HG03575 (cell line): ENCODE measurements around the gene CFAP46.
"Not testable (repeated sequence)": the region's sequence is repeated elsewhere in the genome, so short reads cannot be mapped to it uniquely, and the experiment has no call there.

ENCODE experiments used
- ATAC-seq: cut with Tn5 transposase; IDR thresholded peaks from one replicate; pipeline ENCODE4 v1.9.1; 2021; ENCODE audit not compliant: unreplicated experiment, insufficient number of reproducible peaks, low FRiP score; ENCODE audit errors: extremely low read depth

Gene CFAP46

DNA sequence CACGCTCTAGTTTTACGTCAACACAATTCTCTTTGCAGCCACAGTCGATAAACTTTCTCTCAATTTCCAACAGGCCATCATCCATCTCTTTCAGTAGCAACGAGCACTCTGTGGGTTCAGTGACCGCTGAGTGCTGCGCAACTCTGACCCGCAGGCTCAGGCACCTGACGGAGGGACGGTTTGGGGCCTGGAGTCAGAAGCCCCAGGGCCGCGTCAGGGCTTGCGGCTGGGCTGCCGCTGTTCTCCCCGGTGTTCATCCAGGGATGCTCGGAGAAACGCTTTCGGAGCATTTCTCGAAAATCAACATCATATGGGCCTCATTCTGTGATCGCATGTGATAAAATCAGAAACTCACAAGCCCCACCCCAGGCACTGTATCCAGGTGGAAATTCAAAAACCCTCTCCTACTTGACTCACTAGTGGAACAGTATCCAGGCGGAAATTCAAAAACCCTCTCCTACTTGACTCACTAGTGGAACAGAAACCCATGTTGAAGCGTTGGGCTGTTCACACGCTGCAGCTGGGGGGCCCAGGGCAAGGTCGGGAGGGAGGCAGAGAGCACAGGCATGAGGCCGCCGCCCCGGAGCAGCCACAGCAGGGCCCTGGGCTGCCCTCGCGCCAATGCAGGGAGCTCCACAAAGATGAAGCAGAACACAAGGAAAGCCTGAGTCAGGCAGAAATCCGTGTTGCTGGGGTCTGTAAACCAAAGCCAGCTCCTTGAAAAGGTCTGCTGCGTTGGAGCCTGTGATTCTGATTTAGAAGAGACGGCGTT, 83.1 kb downstream of the CFAP46 start:
- ATAC-seq, result no peak

DNA sequence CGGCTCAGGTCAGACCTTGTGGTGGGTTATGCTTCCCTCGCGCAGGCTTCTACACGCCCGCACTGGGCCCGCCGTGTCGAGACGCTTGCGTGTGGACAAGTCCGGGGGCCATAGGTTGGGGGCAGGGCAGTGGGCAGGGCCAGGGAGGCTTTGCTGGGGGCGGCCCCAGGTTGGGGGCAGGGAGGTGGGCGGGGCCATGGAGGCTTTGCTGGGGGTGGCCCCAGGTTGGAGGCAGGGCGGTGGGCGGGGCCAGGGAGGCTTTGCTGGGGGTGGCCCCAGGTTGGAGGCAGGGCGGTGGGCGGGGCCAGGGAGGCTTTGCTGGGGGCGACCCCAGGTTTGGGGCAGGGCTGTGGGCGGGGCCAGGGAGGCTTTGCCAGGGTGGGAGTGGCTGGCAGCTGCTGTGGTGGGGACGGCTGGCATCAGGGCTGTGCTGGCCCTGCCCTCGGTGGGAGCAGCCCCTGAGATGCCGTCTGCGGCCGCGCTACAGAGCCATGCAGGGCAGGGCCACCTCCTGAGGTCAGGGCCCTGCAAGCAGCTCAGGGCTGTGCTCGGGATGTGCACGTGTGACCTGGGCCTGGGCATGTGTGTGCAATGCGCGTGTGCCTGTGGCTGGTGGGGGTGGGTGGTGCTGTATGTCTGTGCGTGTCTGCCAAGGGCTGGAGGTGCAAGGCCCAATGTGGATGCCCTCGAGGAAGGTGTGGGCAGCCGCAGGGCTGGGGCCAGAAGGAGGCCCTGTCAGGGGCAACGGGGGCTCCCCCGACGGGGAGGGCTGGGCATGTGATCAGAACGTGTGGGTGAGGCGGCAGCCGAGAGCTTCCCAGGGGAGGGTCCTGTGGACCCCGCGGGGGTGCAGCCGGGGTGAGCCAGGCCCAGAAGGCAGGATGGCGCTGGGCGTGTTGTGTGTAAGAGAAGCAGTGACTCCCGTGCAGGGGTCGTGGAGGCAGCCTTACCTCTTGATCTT, 84.0 kb downstream of the CFAP46 start:
- ATAC-seq, result no peak

GRCh38 chr10:132856869-132857524, 85.4 kb downstream of the CFAP46 start:
- no peak for ATAC-seq

DNA sequence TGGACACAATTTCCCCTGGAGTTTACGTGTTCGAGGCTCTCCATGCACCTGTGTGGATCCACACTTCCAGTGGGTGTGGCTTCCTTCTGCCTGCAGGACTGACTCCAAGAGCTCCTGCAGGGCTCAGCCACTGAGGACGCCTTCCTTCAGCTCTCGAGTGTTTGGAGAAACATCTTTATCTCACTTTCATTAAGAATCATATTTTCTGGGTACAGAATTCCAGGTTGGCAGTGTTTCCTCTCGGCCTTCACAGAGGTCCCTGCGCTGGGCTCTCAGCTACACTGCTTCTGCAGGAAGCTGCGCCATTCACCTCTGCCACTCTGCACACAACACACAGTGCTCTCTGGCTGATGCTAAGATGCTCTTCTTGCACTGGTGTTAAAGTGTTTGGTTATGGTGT, 86.5 kb downstream of the CFAP46 start:
- no peak for ATAC-seq

DNA sequence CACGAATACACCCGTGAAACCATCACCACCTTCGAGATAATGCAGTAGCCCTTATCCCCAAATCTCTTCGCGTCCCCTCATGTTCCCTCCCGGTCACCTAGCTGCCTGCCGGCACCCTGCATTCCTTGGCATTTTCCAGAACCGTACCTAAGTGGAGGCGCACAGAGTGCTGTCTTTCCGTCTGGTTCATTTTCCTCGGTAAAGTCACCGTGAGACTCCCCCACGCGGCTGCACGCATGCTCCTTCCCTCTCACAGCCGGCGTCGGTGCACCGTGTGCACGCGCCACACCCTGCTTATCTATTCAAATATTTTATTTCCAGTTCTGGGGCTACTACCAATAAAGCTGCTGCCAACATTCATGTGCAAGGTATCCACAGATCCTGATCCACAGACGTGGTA, 90.9 kb downstream of the CFAP46 start:
- no peak for ATAC-seq

GRCh38 chr10:132850896-132851295, 91.5 kb downstream of the CFAP46 start:
- no peak for ATAC-seq

- no peak for ATAC-seq
Measured at GRCh38 chr10:132850246-132850645, 92.1 kb downstream of the CFAP46 start.

DNA sequence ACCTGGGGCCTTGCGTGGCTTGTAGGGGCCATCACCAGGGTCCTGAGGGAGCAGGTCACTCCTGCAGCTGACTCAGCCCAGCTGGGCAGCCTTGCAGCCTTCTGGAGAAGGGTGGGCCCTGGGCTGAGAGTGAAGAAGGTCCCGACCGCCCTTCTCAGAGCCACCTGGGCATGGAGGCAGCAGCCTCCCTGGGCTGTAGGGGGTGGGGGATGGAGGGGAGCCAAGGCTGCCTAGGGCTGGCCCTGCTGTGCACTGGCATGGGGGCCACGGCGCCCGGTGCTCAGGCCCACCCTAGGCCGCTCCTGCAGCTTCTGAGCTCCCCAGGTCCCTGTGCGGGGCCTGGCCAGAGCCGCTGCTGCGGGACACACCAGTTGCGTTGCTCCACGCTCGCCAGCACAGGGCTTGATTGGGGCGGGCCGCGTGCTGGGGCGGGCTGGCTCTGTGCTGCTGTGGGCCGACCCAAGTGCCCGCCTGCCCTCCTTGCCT, 92.8 kb downstream of the CFAP46 start:
- ATAC-seq, result no peak

- ATAC-seq, result no peak
Measured at GRCh38 chr10:132848951-132849545, 93.3 kb downstream of the CFAP46 start.

GRCh38 chr10:132848291-132848701, 94.1 kb downstream of the CFAP46 start:
- no peak for ATAC-seq

DNA sequence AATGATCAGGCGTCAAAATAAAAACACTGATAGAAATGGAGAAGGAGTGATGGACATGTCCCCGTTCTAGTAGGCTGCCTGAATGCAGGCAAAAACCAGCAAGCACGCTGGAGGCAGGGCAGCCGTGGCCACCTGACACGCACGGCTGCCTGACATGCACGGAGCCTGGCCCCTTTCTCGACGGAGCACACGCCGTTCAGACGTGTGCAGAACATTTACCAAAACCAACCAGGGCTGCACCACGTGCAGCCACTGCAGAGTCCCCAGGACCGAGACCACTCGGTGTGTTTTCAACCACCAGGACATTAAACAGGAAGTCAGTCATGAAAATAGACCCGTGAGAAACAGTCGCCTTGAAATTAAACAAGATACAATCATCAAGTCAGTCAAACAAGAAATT, 94.5 kb downstream of the CFAP46 start:
- no peak for ATAC-seq

DNA sequence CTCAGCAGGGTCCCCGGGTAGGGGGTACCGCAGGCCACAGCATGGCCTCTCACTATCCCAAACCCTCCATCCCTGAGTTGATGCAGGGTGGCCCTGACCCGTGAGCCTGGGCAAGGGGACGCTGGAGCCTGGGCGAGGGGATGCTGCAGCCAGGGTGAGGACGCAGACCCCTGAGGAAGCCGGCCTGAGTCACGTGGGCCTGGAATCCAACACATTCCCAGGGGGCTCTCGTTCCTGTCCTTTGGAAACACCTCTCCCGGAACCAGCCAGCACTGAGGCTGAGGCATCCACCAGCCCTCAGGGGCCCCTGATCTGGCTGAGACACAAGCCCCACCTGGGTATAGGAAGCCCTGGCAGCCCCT, 95.0 kb downstream of the CFAP46 start:
- ATAC-seq, result no peak

GRCh38 chr10:132846631-132847415, 95.5 kb downstream of the CFAP46 start:
- no peak for ATAC-seq

DNA sequence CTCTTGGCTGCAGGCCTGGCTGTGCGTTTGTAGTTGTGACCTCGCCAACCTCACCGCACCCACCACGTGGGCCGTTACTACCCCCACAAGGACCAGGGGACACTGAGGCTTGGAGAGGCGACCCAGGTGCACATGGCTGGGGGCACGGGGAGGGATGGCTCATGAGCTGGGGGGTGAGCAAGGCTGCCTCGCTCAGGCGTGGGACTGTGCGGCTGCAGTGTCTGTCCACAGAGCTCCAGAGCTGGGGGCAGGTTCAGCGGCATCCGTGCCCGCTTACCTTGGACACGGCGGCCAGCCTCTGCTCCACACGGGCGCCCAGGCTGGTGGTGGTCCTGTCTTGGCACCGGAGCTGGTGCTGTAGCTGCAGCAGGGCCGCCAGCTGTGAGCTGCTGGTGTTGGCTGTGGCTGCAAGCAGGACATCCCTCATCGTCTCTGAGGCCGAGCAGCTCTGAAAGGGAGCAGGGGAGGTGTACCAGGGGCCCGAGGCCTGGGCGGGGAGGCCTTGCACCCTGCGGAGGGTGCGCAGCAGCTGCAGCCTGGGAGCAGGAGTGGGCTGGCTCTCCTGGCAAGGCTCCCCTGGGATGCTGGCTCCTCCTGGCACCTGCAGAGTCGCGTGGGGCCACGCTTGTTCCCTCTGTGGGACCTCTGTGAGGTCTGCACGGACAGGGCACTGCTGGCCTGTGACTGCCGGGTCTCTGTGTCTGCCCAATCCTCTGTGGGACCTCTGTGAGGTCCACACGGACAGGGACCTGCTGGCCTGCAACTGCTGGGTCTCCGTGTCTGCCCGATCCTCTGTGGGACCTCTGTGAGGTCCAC, 96.4 kb downstream of the CFAP46 start:
- no peak for ATAC-seq

DNA sequence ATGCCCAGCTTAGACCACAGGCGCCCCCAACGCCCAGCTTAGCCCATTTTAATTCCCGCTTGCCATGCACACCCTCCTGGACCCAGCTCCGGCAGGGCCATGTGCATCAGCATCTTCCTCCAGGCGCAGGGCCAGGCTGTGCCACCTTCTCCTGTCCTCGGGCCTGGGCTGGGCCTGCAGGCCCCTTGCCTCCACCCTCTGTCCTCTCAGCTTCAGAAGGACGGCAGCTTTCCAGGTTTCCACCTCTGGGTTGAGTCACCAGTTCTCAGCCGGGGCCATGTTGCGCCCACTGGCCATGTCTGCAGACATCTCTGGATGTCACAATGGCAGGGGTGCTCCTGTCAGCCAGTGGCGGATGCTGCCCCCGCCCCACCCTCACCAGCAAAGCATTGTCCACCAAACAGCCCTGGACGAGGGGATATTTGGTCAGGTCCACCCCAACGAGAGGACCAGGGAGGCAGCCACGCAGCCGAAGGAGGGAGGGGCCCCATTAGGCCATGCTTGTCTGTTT, 97.3 kb downstream of the CFAP46 start:
- ATAC-seq, result no peak

DNA sequence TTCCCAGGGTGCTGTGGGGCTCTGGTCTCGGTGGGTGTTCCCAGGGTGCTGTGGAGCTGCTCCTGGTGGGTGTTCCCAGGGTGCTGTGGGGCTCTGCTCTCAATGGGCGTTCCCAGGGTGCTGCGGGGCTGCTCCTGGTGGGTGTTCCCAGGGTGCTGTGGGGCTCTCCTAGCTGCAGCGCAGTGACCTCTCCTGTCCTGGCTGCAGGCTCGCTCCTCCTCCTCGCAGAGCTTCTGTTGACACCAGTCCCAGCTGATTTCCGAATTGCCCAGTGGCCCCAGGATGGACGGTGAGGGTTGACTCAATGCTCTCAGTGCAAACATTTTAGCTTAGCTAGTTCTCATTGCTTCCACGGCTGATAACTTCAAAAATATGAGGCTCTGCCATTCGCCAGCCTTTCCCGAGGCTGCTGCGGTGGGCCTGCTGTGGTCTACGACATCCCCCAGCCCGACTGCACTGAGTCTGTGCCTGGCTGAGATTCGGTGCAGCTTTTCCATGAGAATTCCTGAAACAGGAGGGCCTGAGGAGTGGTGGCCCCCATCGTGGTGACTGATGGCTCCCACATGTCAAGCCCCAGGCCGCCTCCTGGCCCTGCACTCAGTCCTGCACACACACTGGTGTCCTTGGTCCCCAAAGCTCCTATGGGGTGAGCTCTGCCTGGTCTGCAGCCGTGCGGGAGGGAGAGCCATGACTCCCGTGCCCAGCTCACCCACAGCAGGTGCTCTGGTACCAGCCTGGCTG, 98.1 kb downstream of the CFAP46 start:
- ATAC-seq, result no peak

DNA sequence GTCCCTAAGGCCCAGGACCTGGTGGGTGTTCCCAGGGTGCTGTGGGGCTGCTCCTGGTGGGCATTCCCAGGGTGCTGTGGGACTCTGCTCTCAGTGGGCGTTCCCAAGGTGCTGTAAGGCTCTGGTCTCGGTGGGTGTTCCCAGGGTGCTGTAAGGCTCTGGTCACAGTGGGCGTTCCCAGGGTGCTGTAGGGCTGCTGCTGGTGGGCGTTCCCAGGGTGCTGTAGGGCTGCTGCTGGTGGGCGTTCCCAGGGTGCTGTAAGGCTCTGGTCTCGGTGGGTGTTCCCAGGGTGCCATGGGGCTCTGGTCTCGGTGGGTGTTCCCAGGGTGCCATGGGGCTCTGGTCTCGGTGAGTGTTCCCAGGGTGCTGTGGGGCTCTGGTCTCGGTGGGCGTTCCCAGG, 99.1 kb downstream of the CFAP46 start:
- not testable (repeated sequence) for ATAC-seq
